ENCODE data around the gene FGF9. TPM values are rescaled to one million over a fixed set of nuclear protein-coding genes. Genes with fewer than 3 reads are reported as not detected.

Gene FGF9
- total RNA-seq, 4 donors from 2014 or later = 0.13 to 2.1 (median 1.3) TPM

DNA sequence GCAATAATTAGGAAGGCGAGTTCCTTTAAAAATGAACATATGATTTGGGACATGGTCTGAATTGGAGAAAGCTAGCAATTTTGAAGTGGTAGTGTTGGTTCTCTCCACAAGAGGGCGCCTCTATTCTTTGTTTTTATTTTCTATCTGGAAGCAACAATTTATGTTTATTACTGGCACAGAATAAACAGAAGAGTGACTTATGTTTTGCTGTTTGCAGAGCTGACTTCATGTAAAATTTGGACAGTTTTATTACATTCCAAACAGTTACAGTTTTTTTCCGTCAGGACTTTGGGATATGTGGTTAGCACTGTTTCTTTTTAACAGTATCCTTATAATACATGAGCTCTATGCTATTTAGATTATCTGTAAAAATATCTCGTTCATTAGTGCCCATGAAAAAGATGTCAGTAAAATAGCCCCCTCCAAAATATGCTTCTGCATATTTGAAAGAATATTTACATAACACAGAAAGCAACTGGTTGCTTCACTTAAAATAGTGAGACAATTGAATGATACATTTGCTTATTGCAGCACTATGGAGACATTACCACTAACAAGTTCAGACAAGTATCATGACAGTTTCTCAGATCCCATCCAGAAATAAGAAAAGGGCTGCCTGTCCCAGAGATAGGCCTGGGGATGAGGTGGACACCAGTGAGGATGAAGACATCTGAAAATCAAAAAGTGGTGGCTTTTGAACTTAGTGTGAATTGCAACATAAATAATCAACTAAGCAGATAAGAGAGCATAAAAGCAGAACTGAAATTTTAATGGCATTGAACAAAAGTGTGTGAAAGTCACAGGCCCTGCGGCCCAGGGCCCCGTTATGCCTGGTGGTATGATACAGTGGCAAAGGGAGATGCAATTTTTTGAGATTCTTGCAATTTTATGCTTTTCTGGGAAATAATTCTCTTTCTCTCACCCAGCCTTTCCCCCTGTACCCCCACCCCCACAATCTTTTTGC, 32.3 kb upstream of the FGF9 start:
- H3K4me3 ChIP-seq = no peak overlapping the region
- no peaks in the 10 kb centered on the region for H3K4me1 ChIP-seq
- TF ChIP-seq POLR2AphosphoS5 (IDR thresholded peaks at IDR 0.05) (no peak), EP300 (IDR thresholded peaks at IDR 0.05) (no peak), POLR2A (IDR thresholded peaks at IDR 0.05) (no peak)
- TF ChIP-seq, protein P1, sequence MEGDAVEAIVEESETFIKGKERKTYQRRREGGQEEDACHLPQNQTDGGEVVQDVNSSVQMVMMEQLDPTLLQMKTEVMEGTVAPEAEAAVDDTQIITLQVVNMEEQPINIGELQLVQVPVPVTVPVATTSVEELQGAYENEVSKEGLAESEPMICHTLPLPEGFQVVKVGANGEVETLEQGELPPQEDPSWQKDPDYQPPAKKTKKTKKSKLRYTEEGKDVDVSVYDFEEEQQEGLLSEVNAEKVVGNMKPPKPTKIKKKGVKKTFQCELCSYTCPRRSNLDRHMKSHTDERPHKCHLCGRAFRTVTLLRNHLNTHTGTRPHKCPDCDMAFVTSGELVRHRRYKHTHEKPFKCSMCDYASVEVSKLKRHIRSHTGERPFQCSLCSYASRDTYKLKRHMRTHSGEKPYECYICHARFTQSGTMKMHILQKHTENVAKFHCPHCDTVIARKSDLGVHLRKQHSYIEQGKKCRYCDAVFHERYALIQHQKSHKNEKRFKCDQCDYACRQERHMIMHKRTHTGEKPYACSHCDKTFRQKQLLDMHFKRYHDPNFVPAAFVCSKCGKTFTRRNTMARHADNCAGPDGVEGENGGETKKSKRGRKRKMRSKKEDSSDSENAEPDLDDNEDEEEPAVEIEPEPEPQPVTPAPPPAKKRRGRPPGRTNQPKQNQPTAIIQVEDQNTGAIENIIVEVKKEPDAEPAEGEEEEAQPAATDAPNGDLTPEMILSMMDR (IDR thresholded peaks at IDR 0.05) = peak; percentile 56 to 75 (median 69)
- H3K36me3 ChIP-seq = no peaks in the 10 kb centered on the region
- H3K9me3 ChIP-seq = no peaks in the 10 kb centered on the region
- 40% methylated on average over 6 of the region's 6 CpGs for WGBS, 2 donors (ENCODE audit: low coverage in 1 of 2)
- H3K27me3 ChIP-seq = peaks cover 23% of the 10 kb centered on the region
- no peak for ATAC-seq
- no peak overlapping the region for H3K27ac ChIP-seq

GRCh38 chr13:21639561-21639960, 31.3 kb upstream of the FGF9 start:
- peaks cover 23% of the 10 kb centered on the region for H3K27me3 ChIP-seq
- no peak overlapping the region for H3K27ac ChIP-seq
- peaks cover 0 to 7% (median 0%) of the 10 kb centered on the region in 3 donors for H3K9me3 ChIP-seq
- no peaks in the 10 kb centered on the region for H3K36me3 ChIP-seq
- H3K4me3 ChIP-seq = no peak overlapping the region
- WGBS, 2 donors (ENCODE audit: low coverage in 1 of 2) = 52 to 92% methylated on average over 2 to 3 of the region's 5 CpGs
- H3K4me1 ChIP-seq = no peaks in the 10 kb centered on the region
- TF ChIP-seq EP300 (IDR thresholded peaks at IDR 0.05) (no peak), POLR2A (IDR thresholded peaks at IDR 0.05) (no peak), POLR2AphosphoS5 (IDR thresholded peaks at IDR 0.05) (no peak)
- TF ChIP-seq, protein P1 (IDR thresholded peaks at IDR 0.05) = no peak
- ATAC-seq = no peak

GRCh38 chr13:21641629-21642028, 29.2 kb upstream of the FGF9 start:
- peaks cover 24% of the 10 kb centered on the region for H3K27me3 ChIP-seq
- TF ChIP-seq POLR2AphosphoS5 (IDR thresholded peaks at IDR 0.05) = no peak
- TF ChIP-seq, protein P1 (IDR thresholded peaks at IDR 0.05) = no peak
- TF ChIP-seq EP300 (IDR thresholded peaks at IDR 0.05) = no peak
- TF ChIP-seq POLR2A (IDR thresholded peaks at IDR 0.05) = no peak
- no peaks in the 10 kb centered on the region for H3K36me3 ChIP-seq
- H3K9me3 ChIP-seq = peaks cover 0 to 7% (median 0%) of the 10 kb centered on the region in 3 donors
- no peak for ATAC-seq
- 75 to 84% methylated on average over 2 of the region's 2 CpGs for WGBS, 2 donors (ENCODE audit: low coverage in 1 of 2)
- no peak overlapping the region for H3K27ac ChIP-seq
- no peak overlapping the region for H3K4me3 ChIP-seq
- H3K4me1 ChIP-seq = no peaks in the 10 kb centered on the region

GRCh38 chr13:21657538-21657937, 13.3 kb upstream of the FGF9 start:
- Histone ChIP-seq H3K27me3 (peaks cover 28% of the 10 kb centered on the region), H3K36me3 (no peaks in the 10 kb centered on the region), H3K4me3 (no peak overlapping the region), H3K9me3 (peaks cover 0 to 5% (median 0%) of the 10 kb centered on the region in 3 donors), H3K4me1 (no peaks in the 10 kb centered on the region), H3K27ac (no peak overlapping the region)
- ATAC-seq = no peak
- 82 to 100% methylated on average over 1 to 4 of the region's 4 CpGs for WGBS, 2 donors (ENCODE audit: low coverage in 1 of 2)
- TF ChIP-seq EP300 (IDR thresholded peaks at IDR 0.05) (no peak), POLR2AphosphoS5 (IDR thresholded peaks at IDR 0.05) (no peak), POLR2A (IDR thresholded peaks at IDR 0.05) (no peak)
- TF ChIP-seq, protein P1 (IDR thresholded peaks at IDR 0.05) = no peak
